H9 (cell line): Measurements from ENCODE around the gene ABHD8. TPM values are rescaled to one million over a fixed set of nuclear protein-coding genes. Genes with fewer than 3 reads are reported as not detected.

Experiments used
- DNase-seq: peaks from one replicate; pipeline ENCODE4 v3.0.0-alpha.2; 2017
- H2AFZ ChIP-seq: one replicate; pipeline ENCODE4 v1.6.1; 2013; ENCODE audit warnings: mild to moderate bottlenecking, low read length, control low read depth, moderate library complexity
- H2AK5ac ChIP-seq: 2 replicates; pipeline ENCODE4 v1.6.1; 2013; ENCODE audit warnings: low read length, control low read depth, mixed read lengths; ENCODE audit not compliant: insufficient read length
- H2BK120ac ChIP-seq: one replicate; pipeline ENCODE4 v1.6.1; 2013; ENCODE audit warnings: low read depth, mild to moderate bottlenecking, low read length, control low read depth, inconsistent platforms; ENCODE audit not compliant: poor library complexity, severe bottlenecking
- H2BK12ac ChIP-seq: 2 replicates; pipeline ENCODE4 v1.6.1; 2013; ENCODE audit warnings: low read length, control low read depth, mixed read lengths, low read depth; ENCODE audit not compliant: insufficient read length
- H2BK15ac ChIP-seq: 2 replicates; pipeline ENCODE4 v1.6.1; 2013; ENCODE audit warnings: low read depth, low read length, control low read depth
- H2BK20ac ChIP-seq: one replicate; pipeline ENCODE4 v1.6.1; 2013; ENCODE audit warnings: low read depth, mild to moderate bottlenecking, low read length, control low read depth, inconsistent platforms; ENCODE audit not compliant: poor library complexity, severe bottlenecking
- H2BK5ac ChIP-seq: 2 replicates; pipeline ENCODE4 v1.6.1; 2013; ENCODE audit warnings: low read length, control low read depth, mixed read lengths; ENCODE audit not compliant: insufficient read length
- H3K14ac ChIP-seq: 2 replicates; pipeline ENCODE4 v1.6.1; 2013; ENCODE audit warnings: low read length, control low read depth; ENCODE audit not compliant: insufficient read depth
- H3K18ac ChIP-seq: 2 replicates; pipeline ENCODE4 v1.6.1; 2013; ENCODE audit warnings: low read depth, mild to moderate bottlenecking, mixed read lengths, low read length, control low read depth; ENCODE audit not compliant: insufficient read length
- H3K23ac ChIP-seq: 2 replicates; pipeline ENCODE4 v1.6.1; 2013; ENCODE audit warnings: low read length, control low read depth, mixed read lengths, low read depth; ENCODE audit not compliant: insufficient read length
- H3K23me2 ChIP-seq: 2 replicates; pipeline ENCODE4 v1.6.1; 2013; ENCODE audit warnings: low read depth, mild to moderate bottlenecking, mixed read lengths, low read length, control low read depth; ENCODE audit not compliant: insufficient read length, poor library complexity, severe bottlenecking
- H3K27ac ChIP-seq: 2 replicates; pipeline ENCODE4 v1.5.1; 2013; ENCODE audit warnings: low read length, control low read depth, mixed read lengths, low read depth; ENCODE audit not compliant: insufficient read length
- H3K27me3 ChIP-seq: 2 replicates; pipeline ENCODE4 v1.6.1; 2013; ENCODE audit warnings: low read length, control low read depth, inconsistent platforms; ENCODE audit not compliant: insufficient read depth
- H3K4ac ChIP-seq: 2 replicates; pipeline ENCODE4 v1.6.1; 2013; ENCODE audit warnings: low read depth, mild to moderate bottlenecking, control low read depth, inconsistent platforms, low read length, moderate library complexity
- H3K4me1 ChIP-seq: 2 replicates; pipeline ENCODE4 v1.6.1; 2013; ENCODE audit warnings: low read length, control low read depth, inconsistent platforms; ENCODE audit not compliant: insufficient read depth
- H3K4me2 ChIP-seq: 2 replicates; pipeline ENCODE4 v1.6.1; 2013; ENCODE audit warnings: low read length, control low read depth, mixed read lengths; ENCODE audit not compliant: insufficient read length, insufficient read depth
- H3K56ac ChIP-seq: 2 replicates; pipeline ENCODE4 v1.6.1; 2013; ENCODE audit warnings: low read depth, mild to moderate bottlenecking, mixed read lengths, low read length, control low read depth; ENCODE audit not compliant: insufficient read length
- H3K79me1 ChIP-seq: 2 replicates; pipeline ENCODE4 v1.6.1; 2013; ENCODE audit warnings: low read depth, mild to moderate bottlenecking, moderate library complexity, low read length, control low read depth, inconsistent platforms; ENCODE audit not compliant: insufficient read depth, poor library complexity, severe bottlenecking
- H3K79me2 ChIP-seq: 2 replicates; pipeline ENCODE4 v1.6.1; 2013; ENCODE audit warnings: low read length, control low read depth, inconsistent platforms; ENCODE audit not compliant: insufficient read depth
- H3K9ac ChIP-seq: 2 replicates; pipeline ENCODE4 v1.6.1; 2013; ENCODE audit warnings: low read length, control low read depth, mixed read lengths; ENCODE audit not compliant: insufficient read length; ENCODE audit errors: extremely low read depth
- H3K9me3 ChIP-seq: one replicate; pipeline ENCODE4 v1.6.1; 2013; ENCODE audit warnings: low read depth, low read length, inconsistent platforms; ENCODE audit not compliant: control insufficient read depth
- H3T11ph ChIP-seq: one replicate; pipeline ENCODE4 v1.6.1; 2013; ENCODE audit warnings: mild to moderate bottlenecking, low read length, control low read depth, inconsistent platforms
- H4K20me1 ChIP-seq: one replicate; pipeline ENCODE4 v1.6.1; 2013; ENCODE audit not compliant: control insufficient read depth, insufficient read length, insufficient read depth
- H4K5ac ChIP-seq: 2 replicates; pipeline ENCODE4 v1.6.1; 2013; ENCODE audit warnings: low read depth, mild to moderate bottlenecking, mixed read lengths, low read length, control low read depth; ENCODE audit not compliant: insufficient read length
- H4K8ac ChIP-seq: replicated peaks from 2 replicates; pipeline ENCODE4 v1.6.1; 2013; ENCODE audit warnings: low read length, control low read depth, mixed read lengths, low read depth; ENCODE audit not compliant: insufficient read length
- H4K91ac ChIP-seq: 2 replicates; pipeline ENCODE4 v1.6.1; 2013; ENCODE audit warnings: low read depth, mild to moderate bottlenecking, moderate library complexity, mixed read lengths, low read length, control low read depth; ENCODE audit not compliant: insufficient read length
- H3K27ac Mint-ChIP-seq, 3 experiments: 2 replicates in 2 of 3; 3 replicates in 1 of 3; pipeline ENCODE4 v1.8.0; 2020 to 2021; ENCODE audit warnings: mixed read lengths in 3 of 3, mild to moderate bottlenecking in 1 of 3, moderate library complexity in 1 of 3
- H3K27me3 Mint-ChIP-seq: 2 replicates; pipeline ENCODE4 v1.8.0; 2021; ENCODE audit warnings: low read depth, mild to moderate bottlenecking, moderate library complexity, mixed read lengths
- H3K36me3 Mint-ChIP-seq, 3 experiments: 2 replicates in 2 of 3; 3 replicates in 1 of 3; pipeline ENCODE4 v1.8.0; 2020 to 2021; ENCODE audit warnings: low read depth in 3 of 3, mixed read lengths in 3 of 3; ENCODE audit not compliant: insufficient read depth in 1 of 3
- H3K4me1 Mint-ChIP-seq, 2 experiments: 2 replicates each; pipeline ENCODE4 v1.8.0; 2020; ENCODE audit warnings: mixed read lengths in 2 of 2
- H3K4me3 Mint-ChIP-seq, 2 experiments: 2 replicates in 1 of 2; 3 replicates in 1 of 2; pipeline ENCODE4 v1.8.0; 2020 to 2021; ENCODE audit warnings: mild to moderate bottlenecking in 2 of 2, mixed read lengths in 2 of 2, moderate library complexity in 1 of 2
- H3K9me3 Mint-ChIP-seq, 2 experiments: 2 replicates in 1 of 2; 3 replicates in 1 of 2; pipeline ENCODE4 v1.8.0; 2020; ENCODE audit warnings: mild to moderate bottlenecking in 2 of 2, mixed read lengths in 2 of 2, moderate library complexity in 1 of 2
- CTCF ChIP-seq: fragments of 200-600 bp; sonication (generic); conservative IDR thresholded peaks from 3 replicates; pipeline ENCODE4 v1.8.0; 2021; ENCODE audit warnings: antibody characterized with exemption, mild to moderate bottlenecking
- WGBS: extraction: QIAGEN DNeasy Blood & Tissue Kit; methylation state at CpG from one replicate; pipeline ENCODE4 v1.1.7; 2013; ENCODE audit warnings: missing lambda C conversion rate, low lambda C conversion rate, mixed read lengths; ENCODE audit not compliant: insufficient read length; ENCODE audit errors: extremely low coverage; 5-methylcytosine and 5-hydroxymethylcytosine counted together
- total RNA-seq: library from RNA; stranded (reverse); gene quantifications from 2 replicates; pipeline ENCODE4 v1.2.1, GENCODE V29; 2021

ABHD8 gene
- total RNA-seq, 1 experiment from 2014 or later: 11.7 TPM

DNA sequence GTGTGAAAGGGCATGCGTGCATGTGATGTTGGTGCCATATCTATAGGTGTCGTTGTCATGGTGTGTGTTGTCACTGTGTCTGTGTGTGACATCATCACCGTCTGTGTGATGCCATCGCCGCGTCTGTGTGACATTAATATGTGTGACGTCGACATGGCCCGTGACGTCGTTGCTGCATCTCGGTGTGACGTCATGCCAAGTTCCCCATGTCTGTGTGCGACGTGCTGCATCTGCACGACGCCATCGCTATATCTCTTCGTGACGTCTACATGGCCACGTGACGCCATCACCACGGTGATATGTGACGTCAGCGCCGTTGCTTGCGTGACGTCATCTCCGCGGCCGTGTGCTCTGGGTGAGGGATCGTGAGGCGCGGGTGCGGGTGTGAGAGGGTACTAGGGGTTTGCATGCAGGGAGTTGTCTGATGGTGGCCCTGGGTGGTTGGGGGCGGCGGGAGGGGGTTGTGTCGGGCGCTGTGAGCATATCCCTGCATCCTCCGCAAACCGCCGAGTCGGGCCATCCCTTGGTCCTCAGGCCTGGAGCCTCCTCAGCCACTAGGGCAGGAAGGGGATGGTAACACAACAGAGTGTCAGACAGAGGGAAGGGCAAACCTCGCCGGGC, 48.7 kb upstream of the ABHD8 start:
- Mint-ChIP-seq H3K4me3 (no peak overlapping the region; a peak in 2 of 5 replicates), H3K36me3 (no peaks in the 10 kb centered on the region), H3K4me1 (peaks cover 14 to 21% of the 10 kb centered on the region in 2 experiments), H3K27me3 (peaks cover 4% of the 10 kb centered on the region), H3K9me3 (no peaks in the 10 kb centered on the region; a peak in 1 of 5 replicates), H3K27ac (no peak overlapping the region)
- Histone ChIP-seq H3K4me2 (no peak overlapping the region), H3T11ph (no peak overlapping the region), H3K4me1 (no peaks in the 10 kb centered on the region), H4K91ac (no peak overlapping the region), H2AK5ac (no peak overlapping the region), H3K27me3 (no peaks in the 10 kb centered on the region), H3K18ac (no peak overlapping the region), H2BK15ac (no peak overlapping the region), H2AFZ (no peak overlapping the region), H3K79me1 (no peaks in the 10 kb centered on the region), H4K5ac (no peak overlapping the region), H3K23ac (no peak overlapping the region), H3K14ac (no peak overlapping the region), H4K20me1 (no peaks in the 10 kb centered on the region), H3K56ac (no peak overlapping the region), H3K27ac (no peak overlapping the region), H3K23me2 (no peaks in the 10 kb centered on the region), H3K79me2 (no peaks in the 10 kb centered on the region), H4K8ac (no peak overlapping the region), H3K9ac (no peak overlapping the region), H2BK20ac (no peak overlapping the region), H2BK5ac (no peak overlapping the region), H2BK12ac (no peak overlapping the region), H3K9me3 (no peaks in the 10 kb centered on the region), H2BK120ac (no peak overlapping the region), H3K4ac (no peak overlapping the region)
- no peak for TF ChIP-seq CTCF
- DNase-seq: no peak
- WGBS: no CpG with 5 or more reads among the region's 45 CpGs
